ENCODE data around the gene FNDC3B.

- TF ChIP-seq, protein P1, sequence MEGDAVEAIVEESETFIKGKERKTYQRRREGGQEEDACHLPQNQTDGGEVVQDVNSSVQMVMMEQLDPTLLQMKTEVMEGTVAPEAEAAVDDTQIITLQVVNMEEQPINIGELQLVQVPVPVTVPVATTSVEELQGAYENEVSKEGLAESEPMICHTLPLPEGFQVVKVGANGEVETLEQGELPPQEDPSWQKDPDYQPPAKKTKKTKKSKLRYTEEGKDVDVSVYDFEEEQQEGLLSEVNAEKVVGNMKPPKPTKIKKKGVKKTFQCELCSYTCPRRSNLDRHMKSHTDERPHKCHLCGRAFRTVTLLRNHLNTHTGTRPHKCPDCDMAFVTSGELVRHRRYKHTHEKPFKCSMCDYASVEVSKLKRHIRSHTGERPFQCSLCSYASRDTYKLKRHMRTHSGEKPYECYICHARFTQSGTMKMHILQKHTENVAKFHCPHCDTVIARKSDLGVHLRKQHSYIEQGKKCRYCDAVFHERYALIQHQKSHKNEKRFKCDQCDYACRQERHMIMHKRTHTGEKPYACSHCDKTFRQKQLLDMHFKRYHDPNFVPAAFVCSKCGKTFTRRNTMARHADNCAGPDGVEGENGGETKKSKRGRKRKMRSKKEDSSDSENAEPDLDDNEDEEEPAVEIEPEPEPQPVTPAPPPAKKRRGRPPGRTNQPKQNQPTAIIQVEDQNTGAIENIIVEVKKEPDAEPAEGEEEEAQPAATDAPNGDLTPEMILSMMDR (IDR thresholded peaks at IDR 0.05), result no peak
- TF ChIP-seq POLR2A (IDR thresholded peaks at IDR 0.05), result no peak
Observed at GRCh38 chr3:172404237-172404962, 365.0 kb downstream of the FNDC3B start.

Measured in testis (tissue), 2 donors.